B cell (primary cell): Measurements from ENCODE around the gene TMEM222. TPM values are rescaled to one million over a fixed set of nuclear protein-coding genes. Genes with fewer than 3 reads are reported as not detected.

Experiments used
- ATAC-seq: fragments of 200-7000 bp; cut with Tn5 transposase; one replicate; pipeline ENCODE4 v1.10.0; 2021; ENCODE audit warnings: low read depth, mild to moderate bottlenecking, moderate number of reproducible peaks, moderate library complexity
- CTCF ChIA-PET: fragments of 350-600 bp; sonication (Branson Sonifier 250); formaldehyde crosslinking; loops from one replicate; lab custom pipeline; 2021; ENCODE audit warnings: antibody characterized with exemption, inconsistent platforms; lab: Charles Lee
- POLR2A ChIA-PET: fragments of 350-600 bp; sonication (Branson Sonifier 250); formaldehyde crosslinking; loops from one replicate; lab custom pipeline; 2021; ENCODE audit warnings: antibody characterized with exemption; lab: Charles Lee
- DNase-seq: peaks from one replicate; pipeline ENCODE4 v3.0.0; 2013
- H2AFZ ChIP-seq: 2 replicates; pipeline ENCODE4 v1.6.1; 2012; ENCODE audit warnings: mild to moderate bottlenecking, low read depth, low read length; ENCODE audit not compliant: insufficient read depth, poor library complexity, severe bottlenecking
- H3K27ac ChIP-seq, 2 donors: 1 replicate in 1 of 2; 2 replicates in 1 of 2; pipeline ENCODE4 v1.5.1; 2012 to 2013; ENCODE audit warnings: low read length in 2 of 2, mild to moderate bottlenecking in 2 of 2, moderate library complexity in 1 of 2
- H3K27me3 ChIP-seq, 4 experiments: fragments of 200-600 bp in 1 of 4; sonication (generic) in 1 of 4; replicated peaks in 1 of 4; 1 replicate in 2 of 4; 2 replicates in 2 of 4; pipeline versions ENCODE4 v1.6.1 to v1.7.0; 2013 to 2016; ENCODE audit warnings: low read length in 3 of 4, mild to moderate bottlenecking in 2 of 4, mixed read lengths in 1 of 4, moderate library complexity in 1 of 4; ENCODE audit not compliant: insufficient read depth in 4 of 4, control insufficient read depth in 3 of 4; ENCODE audit errors: control extremely low read depth in 1 of 4
- H3K36me3 ChIP-seq, 2 experiments: replicated peaks in 1 of 2; 1 replicate in 1 of 2; 2 replicates in 1 of 2; pipeline versions ENCODE4 v1.6.1 to v1.7.1; 2013; ENCODE audit warnings: low read length in 1 of 2; ENCODE audit not compliant: insufficient read depth in 2 of 2, control insufficient read depth in 1 of 2; ENCODE audit errors: control extremely low read depth in 1 of 2, extremely low read depth in 1 of 2
- H3K4me1 ChIP-seq, 2 donors: fragments of 200-600 bp in 1 of 2; sonication (generic) in 1 of 2; 1 replicate in 1 of 2; 2 replicates in 1 of 2; pipeline versions ENCODE4 v1.5.1 to v1.6.1; 2013 to 2017; ENCODE audit warnings: low read length in 2 of 2; ENCODE audit not compliant: control insufficient read depth in 2 of 2, insufficient read depth in 2 of 2
- H3K4me2 ChIP-seq: replicated peaks from 2 replicates; pipeline ENCODE3; 2012; ENCODE audit warnings: mild to moderate bottlenecking, low read depth, low read length; ENCODE audit not compliant: poor library complexity, severe bottlenecking
- H3K4me3 ChIP-seq, 5 experiments: fragments of 200-600 bp in 1 of 5; sonication (generic) in 1 of 5; 1 replicate in 3 of 5; 2 replicates in 2 of 5; pipeline versions ENCODE4 v1.5.1 to v1.7.0; 2011 to 2016; ENCODE audit warnings: low read length in 4 of 5, mild to moderate bottlenecking in 4 of 5, low read depth in 2 of 5, control low read depth in 1 of 5, moderate library complexity in 1 of 5; ENCODE audit not compliant: insufficient read depth in 1 of 5; ENCODE audit errors: control extremely low read depth in 1 of 5, extremely low read depth in 1 of 5
- H3K79me2 ChIP-seq: fragments of 200-600 bp; sonication (generic); one replicate; pipeline ENCODE4 v1.6.0; 2016; ENCODE audit warnings: low read length; ENCODE audit not compliant: control insufficient read depth, insufficient read depth
- H3K9ac ChIP-seq: fragments of 200-600 bp; sonication (generic); 2 replicates; pipeline ENCODE4 v1.6.1; 2017; ENCODE audit warnings: mild to moderate bottlenecking, low read length, moderate library complexity
- H3K9me3 ChIP-seq, 3 donors: one replicate each; pipeline versions ENCODE4 v1.6.1 to v1.7.1; 2013; ENCODE audit warnings: low read length in 2 of 3; ENCODE audit not compliant: control insufficient read depth in 2 of 3, insufficient read depth in 1 of 3; ENCODE audit errors: control extremely low read depth in 1 of 3
- H4K20me1 ChIP-seq: 2 replicates; pipeline ENCODE4 v1.6.0; 2012; ENCODE audit warnings: mild to moderate bottlenecking, low read length; ENCODE audit not compliant: insufficient read depth, control insufficient read depth, poor library complexity, severe bottlenecking
- H3K27ac Mint-ChIP-seq: one replicate; pipeline ENCODE4 v1.8.0; 2021; ENCODE audit warnings: mixed read lengths
- H3K27me3 Mint-ChIP-seq: one replicate; pipeline ENCODE4 v1.8.0; 2021; ENCODE audit warnings: mixed read lengths
- H3K4me1 Mint-ChIP-seq: one replicate; pipeline ENCODE4 v1.8.0; 2021; ENCODE audit warnings: mixed read lengths
- H3K4me3 Mint-ChIP-seq: one replicate; pipeline ENCODE4 v1.8.0; 2021; ENCODE audit warnings: mixed read lengths
- H3K9me3 Mint-ChIP-seq: one replicate; pipeline ENCODE4 v1.8.0; 2022; ENCODE audit warnings: mixed read lengths; ENCODE audit not compliant: insufficient read depth
- EZH2 ChIP-seq: IDR thresholded peaks from 2 replicates; pipeline ENCODE4 v1.6.1; 2012; ENCODE audit warnings: borderline replicate concordance, low read depth, mild to moderate bottlenecking, moderate library complexity, low read length; ENCODE audit not compliant: insufficient read depth, poor library complexity, severe bottlenecking
- WGBS: methylation state at CpG from one replicate; pipeline ENCODE4 v1.1.5; 2013; ENCODE audit warnings: missing lambda C conversion rate; ENCODE audit not compliant: insufficient coverage; 5-methylcytosine and 5-hydroxymethylcytosine counted together
- intact Hi-C: fragments of 100-400 bp; cut with micrococcal nuclease; formaldehyde crosslinking; loops from one replicate; pipeline ENCODE4 v1.10.0; 2022
- polyA plus RNA-seq: library from polyadenylated mRNA; depleted of rRNA; stranded (reverse); fragments of >200 nt; gene quantifications from 2 replicates; pipeline ENCODE4 v1.2.3, GENCODE V29; 2012
- total RNA-seq, 2 donors: library from RNA; stranded (reverse); fragments of 120-200 nt in 1 of 2; gene quantifications; 1 replicate in 1 of 2; 2 replicates in 1 of 2; pipeline versions ENCODE4 v1.2.3 to v1.2.4, GENCODE V29; 2013 to 2022
- TF ChIP-seq, protein P1 (sequence below): fragments of 200-600 bp; IDR thresholded peaks from one replicate; pipeline ENCODE4 v1.8.0; 2022; ENCODE audit warnings: antibody characterized with exemption, mild to moderate bottlenecking

TMEM222 gene
- total and polyA plus RNA-seq, 2 donors (not counting 1 experiment from before 2014, with no cell fraction given), result 44.2 to 80.9 TPM

- Histone ChIP-seq H4K20me1 (no peaks in the 10 kb centered on the region), H3K4me3 (no peak overlapping the region), H2AFZ (no peak overlapping the region), H3K9ac (no peak overlapping the region), H3K9me3 (no peaks in the 10 kb centered on the region), H3K36me3 (peaks cover 5 to 74% of the 10 kb centered on the region in 2 experiments), H3K27me3 (no peaks in the 10 kb centered on the region), H3K79me2 (no peaks in the 10 kb centered on the region), H3K27ac (no peak overlapping the region), H3K4me2 (no peak overlapping the region), H3K4me1 (no peaks in the 10 kb centered on the region)
- no peak for ATAC-seq
- no peaks in the 10 kb centered on the region for H3K4me1 Mint-ChIP-seq
- TF ChIP-seq, protein P1, sequence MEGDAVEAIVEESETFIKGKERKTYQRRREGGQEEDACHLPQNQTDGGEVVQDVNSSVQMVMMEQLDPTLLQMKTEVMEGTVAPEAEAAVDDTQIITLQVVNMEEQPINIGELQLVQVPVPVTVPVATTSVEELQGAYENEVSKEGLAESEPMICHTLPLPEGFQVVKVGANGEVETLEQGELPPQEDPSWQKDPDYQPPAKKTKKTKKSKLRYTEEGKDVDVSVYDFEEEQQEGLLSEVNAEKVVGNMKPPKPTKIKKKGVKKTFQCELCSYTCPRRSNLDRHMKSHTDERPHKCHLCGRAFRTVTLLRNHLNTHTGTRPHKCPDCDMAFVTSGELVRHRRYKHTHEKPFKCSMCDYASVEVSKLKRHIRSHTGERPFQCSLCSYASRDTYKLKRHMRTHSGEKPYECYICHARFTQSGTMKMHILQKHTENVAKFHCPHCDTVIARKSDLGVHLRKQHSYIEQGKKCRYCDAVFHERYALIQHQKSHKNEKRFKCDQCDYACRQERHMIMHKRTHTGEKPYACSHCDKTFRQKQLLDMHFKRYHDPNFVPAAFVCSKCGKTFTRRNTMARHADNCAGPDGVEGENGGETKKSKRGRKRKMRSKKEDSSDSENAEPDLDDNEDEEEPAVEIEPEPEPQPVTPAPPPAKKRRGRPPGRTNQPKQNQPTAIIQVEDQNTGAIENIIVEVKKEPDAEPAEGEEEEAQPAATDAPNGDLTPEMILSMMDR, result no peak
- no peak for TF ChIP-seq EZH2
- DNase-seq, result no peak
- intact Hi-C loops, result no loop called here
- no peak overlapping the region for H3K4me3 Mint-ChIP-seq
- 100% methylated on average over 8 of the region's 8 CpGs for WGBS
- H3K27me3 Mint-ChIP-seq, result no peaks in the 10 kb centered on the region
- ChIA-PET POLR2A (no interaction called here), CTCF (interaction anchor here (0.6 to 13.5 kb wide), 16 partner anchors 8 to 322 kb away, joined by 3 to 402 read pairs (median 12); partner anchors contain the start of genes AHDC1 and GPR3)
- H3K27ac Mint-ChIP-seq, result no peak overlapping the region
- no peaks in the 10 kb centered on the region for H3K9me3 Mint-ChIP-seq
Observed at GRCh38 chr1:27293915-27294314, 28.0 kb upstream of the TMEM222 start.

GRCh38 chr1:27296773-27297291 lies 25.1 kb upstream of the TMEM222 start:
- no peak overlapping the region for H3K4me3 Mint-ChIP-seq
- Histone ChIP-seq H3K4me1 (peaks cover 0 to 8% of the 10 kb centered on the region in 2 donors), H3K4me3 (no peak overlapping the region), H3K27ac (no peak overlapping the region), H3K9me3 (no peaks in the 10 kb centered on the region), H3K36me3 (peaks cover 1 to 83% of the 10 kb centered on the region in 2 experiments), H3K9ac (no peak overlapping the region), H3K27me3 (no peaks in the 10 kb centered on the region), H4K20me1 (peaks cover 9% of the 10 kb centered on the region), H2AFZ (no peak overlapping the region), H3K79me2 (no peaks in the 10 kb centered on the region), H3K4me2 (no peak overlapping the region)
- no peak for TF ChIP-seq EZH2
- TF ChIP-seq, protein P1, result peak; percentile 67
- H3K27ac Mint-ChIP-seq, result no peak overlapping the region
- DNase-seq (peak; percentile 72), ATAC-seq (peak; percentile 59)
- H3K27me3 Mint-ChIP-seq, result no peaks in the 10 kb centered on the region
- ChIA-PET POLR2A (interaction anchor here (0.6 to 1.2 kb wide), 4 partner anchors 101 to 307 kb away, joined by 3 to 8 read pairs (median 6); partner anchors contain the start of gene AHDC1), CTCF (interaction anchor here (0.7 to 13.5 kb wide), 70 partner anchors 8 to 396 kb away, joined by 3 to 402 read pairs (median 5); partner anchors contain the start of genes AHDC1, CD164L2, GPR3 and IFI6)
- peaks cover 3% of the 10 kb centered on the region for H3K4me1 Mint-ChIP-seq
- WGBS, result 45% methylated on average over 9 of the region's 10 CpGs
- H3K9me3 Mint-ChIP-seq, result no peaks in the 10 kb centered on the region
- intact Hi-C loops, result loop anchor here (1.0 kb wide), 1 partner anchor 366 kb away; no protein-coding TSS in a partner anchor
